GM18526 (cell line): ENCODE measurements around the gene FBXO41.

ENCODE experiments used
- POLR2A ChIP-seq: IDR thresholded peaks from 3 replicates; pipeline ENCODE4 v1.6.1; 2011; ENCODE audit not compliant: insufficient read length; ENCODE audit errors: extremely low read depth

The FBXO41 gene

DNA sequence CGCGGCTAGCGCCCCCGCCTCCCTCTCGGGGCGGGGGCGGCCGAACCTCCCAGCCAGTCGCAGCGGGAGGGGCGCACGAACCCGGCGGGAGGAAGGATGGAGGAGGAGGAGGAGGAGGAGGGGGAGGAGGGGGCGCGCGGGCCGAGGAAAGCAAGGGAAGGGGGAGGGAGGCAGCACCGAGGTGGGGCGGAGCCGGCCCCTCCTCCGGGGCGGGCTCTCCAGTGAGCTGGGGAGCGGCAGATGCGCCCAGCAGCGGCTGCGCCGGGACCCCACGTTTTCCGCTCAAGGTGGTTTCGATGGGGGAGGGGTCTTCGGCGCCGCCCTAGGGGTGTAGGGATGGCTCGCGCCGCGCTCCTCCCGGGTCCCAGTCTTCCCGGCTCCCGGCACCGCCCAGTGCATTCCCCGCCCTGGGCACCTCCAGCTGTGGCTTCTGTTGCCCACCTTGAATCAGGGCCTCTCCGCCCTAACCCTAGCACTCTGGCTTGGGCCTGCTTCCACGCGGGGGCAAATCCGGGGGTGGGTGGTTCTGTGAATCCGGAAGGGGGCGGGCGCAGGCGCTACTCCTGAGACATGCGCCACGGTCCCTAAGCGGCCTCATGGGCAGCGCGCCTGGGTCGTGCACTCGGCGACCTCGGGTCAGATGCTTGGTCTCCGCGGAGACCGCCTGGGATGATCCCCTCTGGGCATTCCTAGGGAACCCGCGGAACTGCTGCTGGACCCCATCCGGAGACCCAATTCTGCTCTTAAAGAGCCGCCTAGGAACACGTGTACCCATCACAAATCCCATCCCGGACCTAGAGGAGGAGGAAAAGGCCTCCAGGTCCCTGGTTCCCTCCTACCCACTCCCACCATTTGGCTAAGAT, at the start of gene FBXO41:
TSS of gene FBXO41 (minus strand) at position 183 of the 863 bp plus-strand sequence. CDS start 14,848 bp downstream, outside the sequence.
- peak; percentile 64 for TF ChIP-seq POLR2A

GRCh38 chr2:73334045-73334444, 49.8 kb upstream of the FBXO41 start:
- TF ChIP-seq POLR2A: no peak

- TF ChIP-seq POLR2A: no peak
Observed at GRCh38 chr2:73333564-73333963, 49.3 kb upstream of the FBXO41 start.

DNA sequence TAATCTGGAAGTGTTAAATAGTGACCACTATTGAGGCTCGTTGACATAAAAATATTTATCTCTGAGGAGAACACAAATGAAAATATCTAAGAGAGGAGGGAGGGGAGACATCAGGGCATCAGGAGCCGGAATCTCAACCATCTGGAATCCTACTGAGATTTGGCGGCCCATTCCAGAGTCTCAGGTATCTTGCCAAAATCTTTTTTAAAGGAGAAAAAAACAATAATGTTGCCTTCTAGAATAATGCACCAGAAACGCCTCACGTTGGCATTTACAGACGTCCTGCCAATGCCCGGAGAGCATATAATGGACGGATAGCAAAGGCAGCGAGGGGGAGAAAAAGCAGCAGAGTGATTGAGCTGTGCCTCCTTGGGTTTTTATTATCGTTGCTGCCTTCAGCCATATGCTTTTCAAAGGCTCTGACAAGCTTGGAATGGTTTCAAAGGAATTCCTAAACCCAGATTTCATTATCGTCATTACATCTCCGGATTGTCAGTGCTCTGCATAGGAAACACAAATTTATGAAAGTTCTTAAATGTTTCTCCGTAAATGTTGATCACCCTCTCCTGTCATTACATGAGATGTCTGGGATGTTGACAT, 39.9 kb upstream of the FBXO41 start:
- TF ChIP-seq POLR2A: no peak

DNA sequence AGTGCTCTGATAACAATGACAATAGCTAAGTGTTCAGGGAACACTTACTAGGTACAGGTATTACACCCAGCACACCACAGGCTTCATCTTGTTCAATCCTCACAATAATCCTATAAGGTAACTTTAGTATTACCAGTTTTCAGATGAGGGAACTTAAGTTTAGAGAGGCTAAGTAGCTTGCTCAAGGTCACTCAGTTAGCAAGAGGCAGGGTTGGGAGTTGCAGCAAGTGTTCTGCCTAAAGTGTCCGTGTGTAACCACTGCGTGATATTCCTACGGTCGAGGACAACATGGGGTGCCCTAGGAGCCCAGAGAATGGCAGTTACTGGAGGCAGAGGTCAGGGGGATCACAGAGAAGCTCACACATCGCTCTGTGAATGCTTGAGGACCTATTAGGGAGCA, 39.3 kb upstream of the FBXO41 start:
- TF ChIP-seq POLR2A: no peak

DNA sequence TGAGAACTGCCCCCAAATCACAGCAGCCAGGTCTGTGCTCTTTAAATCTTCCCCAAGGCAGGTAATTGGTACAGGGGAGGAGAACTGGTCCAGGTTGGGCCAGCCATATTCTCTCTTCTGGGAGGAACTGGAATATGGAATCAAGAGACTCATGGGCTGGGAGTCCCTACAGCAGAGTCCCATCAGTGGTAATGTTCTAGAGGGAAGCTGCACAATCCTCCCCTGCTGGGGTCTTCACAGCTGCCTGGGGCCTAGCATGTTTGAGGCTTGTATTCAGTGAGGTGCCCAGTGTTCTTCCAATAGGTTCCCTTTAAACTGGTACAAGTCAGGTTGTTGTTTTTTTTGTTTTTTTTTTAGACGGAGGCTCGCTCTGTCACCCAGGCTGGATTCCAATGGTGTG, 30.2 kb upstream of the FBXO41 start:
- no peak for TF ChIP-seq POLR2A

DNA sequence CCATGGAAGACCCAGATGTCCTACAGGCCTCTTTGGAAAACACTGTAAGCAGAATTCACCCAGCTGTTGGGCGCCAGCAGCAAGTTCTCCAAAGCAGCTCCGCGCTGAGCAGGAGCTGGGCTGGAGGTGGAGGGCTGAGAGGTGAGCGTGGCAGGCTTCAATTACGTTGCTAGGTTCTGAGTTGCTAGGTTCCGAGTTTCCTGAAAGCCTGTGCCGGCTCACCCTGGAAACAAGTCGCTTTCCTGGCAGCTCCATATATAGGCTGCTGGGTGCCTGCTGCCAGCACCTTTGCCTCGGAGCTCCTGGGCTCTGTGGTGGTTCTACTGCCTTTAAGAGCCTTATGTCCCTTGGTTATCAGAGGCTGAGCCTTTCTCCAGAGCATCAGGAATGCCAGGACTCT, 23.4 kb upstream of the FBXO41 start:
- TF ChIP-seq POLR2A: no peak

GRCh38 chr2:73301636-73302035, 17.4 kb upstream of the FBXO41 start:
- TF ChIP-seq POLR2A: no peak

DNA sequence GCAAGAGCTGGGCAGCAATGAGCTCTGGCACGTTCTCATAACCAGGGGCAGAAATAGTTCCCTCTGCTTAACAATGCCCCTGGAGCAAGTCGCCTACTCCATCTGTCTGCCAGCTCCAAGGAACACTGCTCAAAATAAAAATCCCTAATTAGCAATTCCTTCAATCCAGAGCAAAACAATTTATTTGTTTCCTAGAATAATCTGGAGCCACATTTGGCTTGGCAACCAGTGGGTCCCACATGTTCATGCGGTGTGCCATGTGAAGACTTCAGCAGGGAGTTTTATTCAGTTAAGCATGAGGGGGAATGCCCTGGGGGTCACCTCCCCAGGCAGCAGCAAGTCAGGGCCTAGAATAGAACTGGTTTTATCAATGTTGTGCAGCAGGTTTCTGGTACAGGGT, 16.6 kb upstream of the FBXO41 start:
- TF ChIP-seq POLR2A: no peak

DNA sequence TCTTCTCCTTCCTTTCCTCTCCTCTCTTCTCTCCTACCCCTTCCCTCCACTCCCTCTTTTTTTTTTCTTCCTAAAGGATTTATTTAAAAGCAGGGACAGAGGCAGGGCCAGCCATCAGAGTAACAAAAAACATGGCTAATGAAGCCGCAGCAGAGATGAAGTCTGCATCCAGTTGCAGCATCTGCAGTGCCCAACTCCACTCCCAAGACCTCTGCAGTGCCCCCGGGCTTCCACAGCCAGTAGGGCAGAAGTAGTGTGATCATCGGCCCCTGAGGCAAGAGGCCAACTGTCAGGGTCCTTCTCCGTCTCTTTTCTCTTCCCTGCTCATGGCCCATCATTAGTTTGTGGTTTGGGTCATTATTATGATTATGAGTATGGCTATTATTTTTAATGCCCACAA, 13.3 kb upstream of the FBXO41 start:
- no peak for TF ChIP-seq POLR2A

- no peak for TF ChIP-seq POLR2A
Observed at GRCh38 chr2:73297151-73297559, 12.9 kb upstream of the FBXO41 start.

GRCh38 chr2:73295751-73296400, 11.6 kb upstream of the FBXO41 start:
- no peak for TF ChIP-seq POLR2A

DNA sequence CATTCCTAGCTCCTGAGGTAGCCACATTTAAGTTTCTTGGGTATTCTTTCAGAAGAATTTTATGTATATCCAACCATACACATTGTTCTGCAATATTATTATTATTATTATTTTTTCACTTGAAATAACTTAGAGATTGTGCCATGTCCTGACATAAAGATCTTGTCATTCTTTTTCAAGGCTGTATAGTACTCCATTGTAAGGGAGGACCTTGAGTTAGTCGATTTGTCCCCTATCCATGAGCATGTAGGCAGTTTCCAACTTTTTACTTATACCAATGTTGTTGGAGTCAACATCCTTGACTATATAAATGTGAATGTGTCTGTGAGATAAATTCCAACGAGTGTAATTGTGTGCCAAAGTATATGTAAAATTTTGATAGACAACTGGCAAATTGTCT, 10.0 kb upstream of the FBXO41 start:
- TF ChIP-seq POLR2A: no peak

- TF ChIP-seq POLR2A: no peak
Observed at GRCh38 chr2:73293534-73294171, 9.4 kb upstream of the FBXO41 start, which contains the start of gene EGR4. Gene EGR4, minus strand, starts transcription at chr2:73293548. Its CDS starts 231 bp downstream, at chr2:73293317.

- no peak for TF ChIP-seq POLR2A
Observed at GRCh38 chr2:73292906-73293533, 8.7 kb upstream of the FBXO41 start.
